HepG2 (cell line): Measurements from ENCODE around the gene ZNF217. TPM values are rescaled to one million over a fixed set of nuclear protein-coding genes. Genes with fewer than 3 reads are reported as not detected.

ENCODE experiments used
- ATAC-seq: fragments of 200-7000 bp; cut with Tn5 transposase; 3 replicates; pipeline ENCODE4 v1.9.1; 2020; ENCODE audit warnings: mild to moderate bottlenecking, moderate library complexity
- BruUV-seq: library from RNA; stranded (reverse); fragments of 400-500 nt; replicated peaks from 2 replicates; lab custom pipeline; 2021; lab: Mats Ljungman, UMichigan
- CTCF ChIA-PET: fragments of 300-600 bp; formaldehyde crosslinking; extraction: SDS; loops from one replicate; lab custom pipeline; 2021; ENCODE audit warnings: low total read pairs, inconsistent platforms, low intra/inter-chr PET ratio; lab: Yijun Ruan, JAX
- POLR2A ChIA-PET: fragments of 350-600 bp; sonication (Branson Sonifier 250); formaldehyde crosslinking; loops from one replicate; lab custom pipeline; 2020; ENCODE audit warnings: antibody characterized with exemption, inconsistent platforms; lab: Yijun Ruan, JAX
- DNase-seq: peaks from one replicate; pipeline ENCODE4 v3.0.0-alpha.2; 2015; ENCODE audit warnings: low spot score
- FAIRE-seq: peaks from 3 replicates; lab custom pipeline; 2011; peaks lifted over from hg19 to GRCh38; lab: Jason Lieb, UNC
- H2AFZ ChIP-seq: one replicate; pipeline ENCODE4 v1.6.1; 2011; ENCODE audit warnings: low read length, inconsistent platforms
- H3K27ac ChIP-seq: fragments of 300-600 bp; 3 replicates; pipeline ENCODE4 v1.8.0; 2011; ENCODE audit warnings: mixed run types, mild to moderate bottlenecking, mixed read lengths, low read length, inconsistent platforms; ENCODE audit not compliant: insufficient read depth; ENCODE audit errors: extremely low read length
- H3K27me3 ChIP-seq, 2 experiments: fragments of 200-600 bp in 1 of 2; 2 replicates in 1 of 2; 3 replicates in 1 of 2; pipeline versions ENCODE4 v1.6.0 to v1.8.0; 2011; ENCODE audit warnings: low read length in 2 of 2, mild to moderate bottlenecking in 2 of 2, moderate library complexity in 2 of 2, inconsistent platforms in 1 of 2; ENCODE audit not compliant: insufficient read depth in 2 of 2, control insufficient read depth in 1 of 2
- H3K36me3 ChIP-seq, 2 experiments: fragments of 200-600 bp in 1 of 2; replicated peaks in 1 of 2; 2 replicates in 1 of 2; 3 replicates in 1 of 2; pipeline versions ENCODE4 v1.5.1 to v1.8.0; 2011; ENCODE audit warnings: low read length in 2 of 2, inconsistent platforms in 1 of 2; ENCODE audit not compliant: insufficient read depth in 2 of 2, control insufficient read depth in 1 of 2
- H3K4me1 ChIP-seq: 2 replicates; pipeline ENCODE4 v1.5.1; 2012; ENCODE audit warnings: low read length, inconsistent platforms; ENCODE audit not compliant: insufficient read depth
- H3K4me2 ChIP-seq: 2 replicates; pipeline ENCODE4 v1.6.0; 2011; ENCODE audit warnings: low read depth, low read length, inconsistent platforms
- H3K4me3 ChIP-seq, 3 experiments: fragments of 200-600 bp in 1 of 3; sonication (generic), shearing (Covaris generic) in 1 of 3; replicated peaks in 1 of 3; 2 replicates each; pipeline ENCODE4 v1.5.1; 2011 to 2016; ENCODE audit warnings: low read length in 3 of 3, inconsistent platforms in 2 of 3, low read depth in 2 of 3, mild to moderate bottlenecking in 2 of 3, control low read depth in 1 of 3, mixed read lengths in 1 of 3; ENCODE audit not compliant: insufficient read depth in 1 of 3
- H3K79me2 ChIP-seq: one replicate; pipeline ENCODE4 v1.6.1; 2011; ENCODE audit warnings: low read length, inconsistent platforms; ENCODE audit not compliant: insufficient read depth
- H3K9ac ChIP-seq: 2 replicates; pipeline ENCODE4 v1.6.0; 2011; ENCODE audit warnings: mild to moderate bottlenecking, low read depth, low read length, inconsistent platforms; ENCODE audit not compliant: insufficient read depth
- H3K9me3 ChIP-seq: 2 replicates; pipeline ENCODE4 v1.5.1; 2012; ENCODE audit warnings: mild to moderate bottlenecking, low read length
- H4K20me1 ChIP-seq: 2 replicates; pipeline ENCODE4 v1.6.0; 2011; ENCODE audit warnings: inconsistent platforms, mild to moderate bottlenecking, low read length, moderate library complexity; ENCODE audit not compliant: insufficient read depth
- MXD4 ChIP-seq: IDR thresholded peaks from 2 replicates; pipeline ENCODE4 v1.6.1; 2016; ENCODE audit warnings: mild to moderate bottlenecking, missing biosample characterization, missing genetic modification reagents
- ZNF251 ChIP-seq: sonication (generic); formaldehyde crosslinking; IDR thresholded peaks from 2 replicates; pipeline ENCODE4 v1.9.0; 2021; ENCODE audit warnings: mild to moderate bottlenecking, missing genetic modification reagents
- ZNF256 ChIP-seq: sonication (generic); formaldehyde crosslinking; conservative IDR thresholded peaks from 2 replicates; pipeline ENCODE4 v1.4.0; 2020; ENCODE audit warnings: missing genetic modification reagents
- ZNF275 ChIP-seq: sonication (generic); formaldehyde crosslinking; IDR thresholded peaks from 2 replicates; pipeline ENCODE4 v1.8.0; 2022; ENCODE audit warnings: missing genetic modification reagents, mild to moderate bottlenecking, inconsistent platforms, borderline replicate concordance
- ZNF468 ChIP-seq: sonication (generic); formaldehyde crosslinking; IDR thresholded peaks from 2 replicates; pipeline ENCODE4 v1.8.0; 2022; ENCODE audit warnings: mild to moderate bottlenecking, moderate library complexity, missing genetic modification reagents
- ZNF773 ChIP-seq: sonication (generic); formaldehyde crosslinking; IDR thresholded peaks from 2 replicates; pipeline ENCODE4 v1.4.0; 2020; ENCODE audit warnings: missing genetic modification reagents, borderline replicate concordance
- WGBS: methylation state at CpG from one replicate; pipeline ENCODE4 v1.1.6; 2017; ENCODE audit warnings: low lambda C conversion rate; 5-methylcytosine and 5-hydroxymethylcytosine counted together
- in situ Hi-C: cut with HindIII; loops from 2 replicates; pipeline ENCODE4 v1.10.0; 2017; ENCODE audit warnings: low pct_unique_long_range_greater_than_20kb; ENCODE audit not compliant: extremely low pct_ligation_motif_present
- intact Hi-C: fragments of 100-400 bp; cut with micrococcal nuclease; formaldehyde crosslinking; loops from one replicate; pipeline ENCODE4 v1.10.0; 2022; ENCODE audit not compliant: unreplicated experiment
- polyA plus RNA-seq, 8 experiments: library from polyadenylated mRNA; depleted of rRNA in 3 of 8; stranded (reverse) in 7 of 8; unstranded in 1 of 8; fragments of >200 nt; fragmentation: Illumina TruSeq in 4 of 8; extraction: Trizol in 4 of 8; gene quantifications; 2 replicates each; pipeline versions ENCODE4 v1.2.1 to v1.2.3, GENCODE V29; 2011 to 2016; ENCODE audit warnings: low read depth in 4 of 8, missing spikeins in 1 of 8, mixed read lengths in 1 of 8; ENCODE audit not compliant: insufficient read depth in 1 of 8
- total RNA-seq, 5 experiments: library from RNA; depleted of rRNA; stranded (reverse); fragments of >200 nt; fragmentation: Illumina TruSeq; extraction: Trizol; gene quantifications; 2 replicates each; pipeline ENCODE4 v1.2.3, GENCODE V29; 2016; ENCODE audit warnings: low read depth in 1 of 5

ZNF217 gene
- total and polyA plus RNA-seq, 2 of the 13 experiments (the other 11 are each of a cell fraction or from before 2014, with no cell fraction given) = 22.3 to 29.8 TPM

GRCh38 chr20:53599910-53600632, 6.4 kb upstream of the ZNF217 start:
- Histone ChIP-seq H3K4me2 (no peak overlapping the region), H3K4me3 (no peak overlapping the region), H3K27me3 (no peaks in the 10 kb centered on the region; a peak in 1 of 5 replicates), H3K4me1 (peaks cover 60% of the 10 kb centered on the region), H3K9ac (no peak overlapping the region), H3K27ac (no peak overlapping the region), H3K9me3 (no peaks in the 10 kb centered on the region), H3K36me3 (no peaks in the 10 kb centered on the region), H2AFZ (peak overlapping the region; percentile 64), H3K79me2 (peaks cover 4% of the 10 kb centered on the region), H4K20me1 (no peaks in the 10 kb centered on the region)
- ATAC-seq (no peak), FAIRE-seq (no peak), DNase-seq (no peak)
- intact Hi-C loops (loop anchor here (5.0 kb wide), 1 partner anchor 137 kb away; no protein-coding TSS in a partner anchor), in situ Hi-C loops (no loop called here)
- TF ChIP-seq ZNF468 (CRISPR knock-in tag) = no peak
- no peak for TF ChIP-seq ZNF275
- TF ChIP-seq ZNF251 (CRISPR knock-in tag) = no peak
- TF ChIP-seq ZNF773 = no peak
- 0 out of 2 replicates have a peak, but pooled peaks have one; percentile 42 for TF ChIP-seq ZNF256 (CRISPR knock-in tag)
- TF ChIP-seq MXD4 = no peak
- no TSS peak for BruUV-seq
- ChIA-PET POLR2A (interaction anchor here (0.8 to 2.5 kb wide), 3 partner anchors 23 to 164 kb away, joined by 4 to 10 read pairs (median 4); no protein-coding TSS in a partner anchor), CTCF (no interaction called here)
- 90% methylated on average over 13 of the region's 13 CpGs for WGBS
